Lower lobe of right lung (tissue), 2 donors: ENCODE data around the gene STK4. TPM values are rescaled to one million over a fixed set of nuclear protein-coding genes. Genes with fewer than 3 reads are reported as not detected.

Experiments used
- ATAC-seq, 2 donors: fragments of 200-7000 bp; cut with Tn5 transposase; one replicate each; pipeline ENCODE4 v1.9.1; 2020 to 2022; ENCODE audit warnings: mild to moderate bottlenecking in 2 of 2, moderate library complexity in 2 of 2
- DNase-seq: peaks from one replicate; pipeline ENCODE4 v3.0.0-alpha.2; 2020
- H3K27ac ChIP-seq: fragments of 200-600 bp; one replicate; pipeline ENCODE4 v1.8.0; 2022
- H3K27me3 ChIP-seq: fragments of 200-600 bp; one replicate; pipeline ENCODE4 v1.8.0; 2022; ENCODE audit warnings: low read depth
- H3K36me3 ChIP-seq: fragments of 200-600 bp; one replicate; pipeline ENCODE4 v1.8.0; 2022; ENCODE audit warnings: mild to moderate bottlenecking
- H3K4me1 ChIP-seq: fragments of 200-600 bp; one replicate; pipeline ENCODE4 v1.8.0; 2022
- H3K4me3 ChIP-seq: fragments of 200-600 bp; one replicate; pipeline ENCODE4 v1.8.0; 2022; ENCODE audit warnings: mild to moderate bottlenecking
- H3K9me3 ChIP-seq: fragments of 200-600 bp; one replicate; pipeline ENCODE4 v1.8.0; 2022
- CTCF ChIP-seq: fragments of 200-600 bp; IDR thresholded peaks from one replicate; pipeline ENCODE4 v1.8.0; 2022; ENCODE audit warnings: antibody characterized with exemption, mild to moderate bottlenecking
- intact Hi-C: fragments of 100-400 bp; cut with DNase I; formaldehyde crosslinking; loops from one replicate; pipeline ENCODE4 v1.11.0; 2022
- total RNA-seq: library from RNA; stranded (reverse); fragmentation: NEBNext Ultra II Directional; extraction: Animal tissue kit (Norgen Biotek cat#: 25700); gene quantifications from one replicate; pipeline ENCODE4 v1.2.1, GENCODE V29; 2021
- donor health status: DM: no; HTN: yes; CAD: no; lungs with severe emphysema.

STK4 gene
- total RNA-seq, 1 donor from 2014 or later: 73.4 TPM

GRCh38 chr20:45037050-45037449, 70.7 kb downstream of the STK4 start:
- Histone ChIP-seq H3K4me3 (no peak overlapping the region), H3K4me1 (peaks cover 34% of the 10 kb centered on the region), H3K9me3 (no peaks in the 10 kb centered on the region), H3K27ac (no peak overlapping the region), H3K36me3 (peaks cover 9% of the 10 kb centered on the region), H3K27me3 (no peaks in the 10 kb centered on the region)
- intact Hi-C loops: no loop called here
- ATAC-seq: peak in 1 of 2 donors; percentile 26
- no peak for TF ChIP-seq CTCF
- DNase-seq: no peak

- Histone ChIP-seq H3K4me3 (no peak overlapping the region), H3K27me3 (no peaks in the 10 kb centered on the region), H3K4me1 (peaks cover 34% of the 10 kb centered on the region), H3K9me3 (no peaks in the 10 kb centered on the region), H3K36me3 (peaks cover 7% of the 10 kb centered on the region), H3K27ac (no peak overlapping the region)
- DNase-seq (no peak), ATAC-seq (no peak)
- TF ChIP-seq CTCF: no peak
- intact Hi-C loops: no loop called here
These were observed 71.3 kb downstream of the STK4 start for GRCh38 chr20:45037635-45038034.

- no peak for TF ChIP-seq CTCF
- Histone ChIP-seq H3K4me1 (peaks cover 34% of the 10 kb centered on the region), H3K27me3 (no peaks in the 10 kb centered on the region), H3K27ac (no peak overlapping the region), H3K36me3 (peaks cover 3% of the 10 kb centered on the region), H3K4me3 (no peak overlapping the region), H3K9me3 (no peaks in the 10 kb centered on the region)
- ATAC-seq: no peak
- intact Hi-C loops: no loop called here
- DNase-seq: no peak
These were observed 72.6 kb downstream of the STK4 start for GRCh38 chr20:45038745-45039474.

GRCh38 chr20:45039475-45039820, 73.1 kb downstream of the STK4 start:
- no peaks in the 10 kb centered on the region for H3K27me3 ChIP-seq
- peaks cover 3% of the 10 kb centered on the region for H3K36me3 ChIP-seq
- no peaks in the 10 kb centered on the region for H3K9me3 ChIP-seq
- no peak overlapping the region for H3K27ac ChIP-seq
- ATAC-seq (peak; percentile 51 to 56), DNase-seq (no peak)
- intact Hi-C loops: no loop called here
- peaks cover 34% of the 10 kb centered on the region for H3K4me1 ChIP-seq
- H3K4me3 ChIP-seq: no peak overlapping the region
- no peak for TF ChIP-seq CTCF

GRCh38 chr20:45041464-45042337, 75.4 kb downstream of the STK4 start:
- H3K36me3 ChIP-seq: peaks cover 3% of the 10 kb centered on the region
- no peak for TF ChIP-seq CTCF
- DNase-seq (no peak), ATAC-seq (no peak)
- no peaks in the 10 kb centered on the region for H3K27me3 ChIP-seq
- intact Hi-C loops: no loop called here
- no peak overlapping the region for H3K27ac ChIP-seq
- peaks cover 27% of the 10 kb centered on the region for H3K4me1 ChIP-seq
- no peak overlapping the region for H3K4me3 ChIP-seq
- no peaks in the 10 kb centered on the region for H3K9me3 ChIP-seq
